ENCODE data around the gene TNIP1. TPM values are rescaled to one million over a fixed set of nuclear protein-coding genes. Genes with fewer than 3 reads are reported as not detected.

TNIP1 gene
- total RNA-seq, 4 donors from 2014 or later = 91.4 to 136 (median 114) TPM

DNA sequence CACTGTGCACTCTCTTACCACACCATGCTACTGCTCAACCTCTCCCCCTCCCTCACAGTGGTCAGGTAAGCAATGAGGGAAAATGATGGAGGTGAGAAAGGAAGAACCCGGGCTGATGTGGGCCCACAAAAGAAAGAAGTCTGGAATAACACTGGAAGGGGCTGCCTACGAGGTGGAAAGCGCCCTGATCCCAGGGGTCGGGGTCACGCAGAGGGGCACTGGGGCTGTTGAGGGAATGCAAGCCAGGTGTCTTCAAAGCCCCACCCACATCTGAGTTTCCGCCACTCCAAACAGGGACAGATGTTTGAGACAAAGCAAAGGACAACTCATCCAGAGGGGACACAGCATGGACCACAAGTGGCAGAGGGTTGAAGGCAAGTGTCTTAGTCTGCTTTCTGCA, 4.2 kb downstream of the TNIP1 start:
- WGBS = 99% methylated on average over 6 of the region's 6 CpGs

GRCh38 chr5:151075698-151076331, 5.0 kb downstream of the TNIP1 start:
- Histone ChIP-seq H3K36me3 (peaks cover 0 to 12% (median 0%) of the 10 kb centered on the region in 4 donors), H3K27me3 (no peaks in the 10 kb centered on the region), H3K27ac (replicated peaks in 1 of 4) (no peak overlapping the region), H3K4me1 (peaks cover 58 to 75% (median 66%) of the 10 kb centered on the region in 4 donors), H3K4me3 (no peak overlapping the region), H3K9me3 (no peaks in the 10 kb centered on the region)
- intact Hi-C loops (cut with DNase I) = no loop called here
- WGBS = 89% methylated on average over 5 of the region's 5 CpGs
- TF ChIP-seq POLR2AphosphoS5 (IDR thresholded peaks at IDR 0.05) (no peak), POLR2A (IDR thresholded peaks at IDR 0.05; ENCODE audit: low read depth) (no peak), EP300 (IDR thresholded peaks at IDR 0.05) (no peak), CTCF (IDR thresholded peaks at IDR 0.05) (no peak)
- DNase-seq (ENCODE audit: extremely low spot score) = no peak

More for the DNA sequence above, 4.2 kb downstream of the TNIP1 start:
- peaks cover 0 to 7% (median 0%) of the 10 kb centered on the region in 4 donors for H3K36me3 ChIP-seq
- peaks cover 54 to 69% (median 62%) of the 10 kb centered on the region in 4 donors for H3K4me1 ChIP-seq
- TF ChIP-seq EP300 (IDR thresholded peaks at IDR 0.05) (no peak), POLR2A (IDR thresholded peaks at IDR 0.05; ENCODE audit: low read depth) (no peak), CTCF (IDR thresholded peaks at IDR 0.05) (no peak), POLR2AphosphoS5 (IDR thresholded peaks at IDR 0.05) (no peak)
- H3K27ac ChIP-seq (replicated peaks in 1 of 4) = no peak overlapping the region
- H3K27me3 ChIP-seq = no peaks in the 10 kb centered on the region
- H3K9me3 ChIP-seq = no peaks in the 10 kb centered on the region
- no peak for DNase-seq (ENCODE audit: extremely low spot score)
- intact Hi-C loops (cut with DNase I) = no loop called here
- no peak overlapping the region for H3K4me3 ChIP-seq

- DNase-seq (ENCODE audit: extremely low spot score) = no peak
- peaks cover 0 to 12% (median 0%) of the 10 kb centered on the region in 4 donors for H3K36me3 ChIP-seq
- no peak overlapping the region for H3K27ac ChIP-seq (replicated peaks in 1 of 4)
- 100% methylated on average over 2 of the region's 2 CpGs for WGBS
- H3K27me3 ChIP-seq = no peaks in the 10 kb centered on the region
- peaks cover 62 to 79% (median 71%) of the 10 kb centered on the region in 4 donors for H3K4me1 ChIP-seq
- TF ChIP-seq EP300 (IDR thresholded peaks at IDR 0.05) = no peak
- no peak for TF ChIP-seq POLR2AphosphoS5 (IDR thresholded peaks at IDR 0.05)
- TF ChIP-seq CTCF (IDR thresholded peaks at IDR 0.05) = no peak
- TF ChIP-seq POLR2A (IDR thresholded peaks at IDR 0.05; ENCODE audit: low read depth) = no peak
- intact Hi-C loops (cut with DNase I) = no loop called here
- H3K4me3 ChIP-seq = no peak overlapping the region
- no peaks in the 10 kb centered on the region for H3K9me3 ChIP-seq
Observed at GRCh38 chr5:151074557-151074956, 6.3 kb downstream of the TNIP1 start.

DNA sequence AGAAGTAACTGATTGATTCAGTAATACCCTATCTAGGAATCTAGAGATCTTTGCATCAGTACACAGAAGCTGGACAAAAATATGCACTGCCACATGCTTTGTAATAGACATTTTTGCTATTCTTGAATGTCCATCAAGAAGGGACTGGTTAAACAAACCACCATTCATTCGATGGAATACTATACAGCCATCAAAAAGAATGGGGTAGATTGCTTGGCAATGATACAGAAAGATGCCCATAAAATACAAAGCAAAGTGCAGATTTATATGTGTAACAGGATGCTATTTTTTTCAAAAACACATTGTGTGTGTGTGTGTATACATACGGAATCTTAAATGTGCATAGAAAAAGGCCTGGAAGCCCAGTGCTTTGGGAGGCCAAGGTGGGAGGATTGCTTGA, 7.6 kb downstream of the TNIP1 start:
- DNase-seq (ENCODE audit: extremely low spot score) = no peak
- H3K27me3 ChIP-seq = no peaks in the 10 kb centered on the region
- H3K4me3 ChIP-seq = no peak overlapping the region
- TF ChIP-seq CTCF (IDR thresholded peaks at IDR 0.05) (no peak), EP300 (IDR thresholded peaks at IDR 0.05) (no peak), POLR2AphosphoS5 (IDR thresholded peaks at IDR 0.05) (no peak), POLR2A (IDR thresholded peaks at IDR 0.05; ENCODE audit: low read depth) (no peak)
- intact Hi-C loops (cut with DNase I) = no loop called here
- peaks cover 0 to 5% (median 0%) of the 10 kb centered on the region in 4 donors for H3K36me3 ChIP-seq
- 100% methylated on average over 2 of the region's 2 CpGs for WGBS
- peaks cover 64 to 79% (median 72%) of the 10 kb centered on the region in 4 donors for H3K4me1 ChIP-seq
- H3K9me3 ChIP-seq = no peaks in the 10 kb centered on the region
- no peak overlapping the region for H3K27ac ChIP-seq (replicated peaks in 1 of 4)

All from esophagus muscularis mucosa (tissue), 4 donors.